Measurements from ENCODE around the gene IFI27.

The IFI27 gene

GRCh38 chr14:94124582-94125377 lies 14.2 kb downstream of the IFI27 start:
- no peak for DNase-seq (ENCODE audit: low read depth)

GRCh38 chr14:94125659-94126418 lies 15.3 kb downstream of the IFI27 start:
- no peak for DNase-seq (ENCODE audit: low read depth)

GRCh38 chr14:94126419-94126677 lies 15.8 kb downstream of the IFI27 start:
- no peak for DNase-seq (ENCODE audit: low read depth)

GRCh38 chr14:94126800-94127199 lies 16.3 kb downstream of the IFI27 start:
- DNase-seq (ENCODE audit: low read depth), result no peak

- no peak for DNase-seq (ENCODE audit: low read depth)
These were observed 16.8 kb downstream of the IFI27 start for GRCh38 chr14:94127330-94127729.

- DNase-seq (ENCODE audit: low read depth), result no peak
These were observed 17.8 kb downstream of the IFI27 start for GRCh38 chr14:94128216-94128839.

- DNase-seq (ENCODE audit: low read depth), result peak; percentile 36
These were observed 18.7 kb downstream of the IFI27 start, which contains the start of gene IFI27L2 for GRCh38 chr14:94129111-94129757. Gene IFI27L2 (minus strand): TSS chr14:94129604. CDS start chr14:94129564, 40 bp downstream.

- DNase-seq (ENCODE audit: low read depth), result no peak
These were observed 19.4 kb downstream of the IFI27 start for GRCh38 chr14:94129758-94130414.

GRCh38 chr14:94132285-94132887 lies 21.9 kb downstream of the IFI27 start:
- peak; percentile 40 for DNase-seq (ENCODE audit: low read depth)

- DNase-seq (ENCODE audit: low read depth), result no peak
These were observed 24.9 kb downstream of the IFI27 start for GRCh38 chr14:94135476-94135875.

GRCh38 chr14:94136575-94137331 lies 26.2 kb downstream of the IFI27 start:
- DNase-seq (ENCODE audit: low read depth), result peak; percentile 79

- no peak for DNase-seq (ENCODE audit: low read depth)
These were observed 27.7 kb downstream of the IFI27 start for GRCh38 chr14:94138251-94138650.

GRCh38 chr14:94139006-94139405 lies 28.5 kb downstream of the IFI27 start:
- no peak for DNase-seq (ENCODE audit: low read depth)

GRCh38 chr14:94139421-94139820 lies 28.9 kb downstream of the IFI27 start:
- no peak for DNase-seq (ENCODE audit: low read depth)

- DNase-seq (ENCODE audit: low read depth), result no peak
These were observed 31.7 kb downstream of the IFI27 start for GRCh38 chr14:94142247-94142646.

- DNase-seq (ENCODE audit: low read depth), result no peak
These were observed 32.3 kb downstream of the IFI27 start for GRCh38 chr14:94142836-94143235.

GRCh38 chr14:94143239-94143638 lies 32.7 kb downstream of the IFI27 start:
- DNase-seq (ENCODE audit: low read depth), result no peak

GRCh38 chr14:94143711-94144110 lies 33.2 kb downstream of the IFI27 start:
- no peak for DNase-seq (ENCODE audit: low read depth)

- no peak for DNase-seq (ENCODE audit: low read depth)
These were observed 34.2 kb downstream of the IFI27 start for GRCh38 chr14:94144765-94145164.

GRCh38 chr14:94145902-94146527 lies 35.5 kb downstream of the IFI27 start:
- DNase-seq (ENCODE audit: low read depth), result no peak

All from stimulated activated CD8-positive, alpha-beta memory T cell treated with anti-CD3 and anti-CD28 coated beads, Interleukin-12 subunit alpha, Interleukin-12 subunit beta, amount 100 ng/mL, for 1 hour (primary cell).